ENCODE data around the gene BACE2.

Gene BACE2

GRCh38 chr21:41326414-41327080 lies 158.6 kb downstream of the BACE2 start:
- ATAC-seq (peak; percentile 24), DNase-seq (no peak)
- Mint-ChIP-seq H3K4me1 (peaks cover 3% of the 10 kb centered on the region), H3K9me3 (no peaks in the 10 kb centered on the region), H3K36me3 (ENCODE audit: low read depth) (no peaks in the 10 kb centered on the region), H3K27ac (no peak overlapping the region), H3K4me3 (no peak overlapping the region), H3K27me3 (no peaks in the 10 kb centered on the region)

GRCh38 chr21:41327753-41328152 lies 159.8 kb downstream of the BACE2 start:
- no peaks in the 10 kb centered on the region for H3K9me3 Mint-ChIP-seq
- ATAC-seq (no peak), DNase-seq (no peak)
- H3K27me3 Mint-ChIP-seq: no peaks in the 10 kb centered on the region
- H3K27ac Mint-ChIP-seq: peak overlapping the region; percentile 3
- no peaks in the 10 kb centered on the region for H3K4me1 Mint-ChIP-seq
- H3K4me3 Mint-ChIP-seq: no peak overlapping the region
- no peaks in the 10 kb centered on the region for H3K36me3 Mint-ChIP-seq (ENCODE audit: low read depth)

GRCh38 chr21:41328660-41329607 lies 161.0 kb downstream of the BACE2 start:
- peaks cover under 1% of the 10 kb centered on the region for H3K36me3 Mint-ChIP-seq (ENCODE audit: low read depth)

More at GRCh38 chr21:41328660-41329607, 161.0 kb downstream of the BACE2 start:
- no peak overlapping the region for H3K27ac Mint-ChIP-seq
- no peak for ATAC-seq
- no peak for DNase-seq
- H3K27me3 Mint-ChIP-seq: no peaks in the 10 kb centered on the region
- no peak overlapping the region for H3K4me3 Mint-ChIP-seq
- H3K4me1 Mint-ChIP-seq: no peaks in the 10 kb centered on the region
- no peaks in the 10 kb centered on the region for H3K9me3 Mint-ChIP-seq
